ENCODE data around the gene HOXD9. TPM values are rescaled to one million over a fixed set of nuclear protein-coding genes. Genes with fewer than 3 reads are reported as not detected.

The HOXD9 gene
- total RNA-seq, 2 experiments from 2014 or later: not detected

DNA sequence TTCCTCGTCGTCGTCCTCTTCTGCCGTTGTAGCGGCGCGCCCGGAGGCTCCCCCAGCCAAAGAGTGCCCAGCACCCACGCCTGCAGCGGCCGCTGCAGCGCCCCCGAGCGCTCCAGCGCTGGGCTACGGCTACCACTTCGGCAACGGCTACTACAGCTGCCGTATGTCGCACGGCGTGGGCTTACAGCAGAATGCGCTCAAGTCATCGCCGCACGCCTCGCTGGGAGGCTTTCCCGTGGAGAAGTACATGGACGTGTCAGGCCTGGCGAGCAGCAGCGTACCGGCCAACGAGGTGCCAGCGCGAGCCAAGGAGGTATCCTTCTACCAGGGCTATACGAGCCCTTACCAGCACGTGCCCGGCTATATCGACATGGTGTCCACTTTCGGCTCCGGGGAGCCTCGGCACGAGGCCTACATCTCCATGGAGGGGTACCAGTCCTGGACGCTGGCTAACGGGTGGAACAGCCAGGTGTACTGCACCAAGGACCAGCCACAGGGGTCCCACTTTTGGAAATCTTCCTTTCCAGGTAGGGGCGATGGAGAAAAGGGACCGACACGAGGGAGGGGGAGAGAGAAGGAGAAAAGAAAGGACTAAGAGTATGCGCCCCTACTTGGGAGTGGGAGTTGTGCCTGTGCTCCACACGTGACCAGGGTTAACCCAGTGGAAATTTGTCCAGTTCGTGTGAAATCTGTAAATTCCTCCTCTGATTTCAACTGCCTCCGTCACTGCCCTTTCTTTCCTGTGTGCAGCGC lies 29.2 kb upstream of the HOXD9 start:
- Histone ChIP-seq H3K27ac (ENCODE audit: low read depth, low read length, poor library complexity, severe bottlenecking) (no peak overlapping the region), H3K79me2 (ENCODE audit: insufficient read depth, low read depth, low read length) (no peaks in the 10 kb centered on the region), H3K4me2 (ENCODE audit: low read length) (no peak overlapping the region), H3K36me3 (ENCODE audit: insufficient read depth, low read length) (no peaks in the 10 kb centered on the region), H3K4me3 (ENCODE audit: low read depth, low read length, poor library complexity, severe bottlenecking) (no peak overlapping the region), H4K20me1 (ENCODE audit: insufficient read depth, low read length) (no peaks in the 10 kb centered on the region), H3K4me1 (ENCODE audit: insufficient read depth, low read length, poor library complexity, severe bottlenecking) (peaks cover 14% of the 10 kb centered on the region), H3K9me3 (ENCODE audit: low read length) (no peaks in the 10 kb centered on the region), H2AFZ (ENCODE audit: low read length) (no peak overlapping the region), H3K9me2 (ENCODE audit: insufficient read depth, low read length) (no peaks in the 10 kb centered on the region)
- no TSS peak for BruUV-seq (replicated peaks)
- intact Hi-C loops (cut with micrococcal nuclease; ENCODE audit: unreplicated experiment): no loop called here
- TF ChIP-seq EZH2phosphoT487 (IDR thresholded peaks at IDR 0.05; ENCODE audit: borderline replicate concordance, low read depth, low read length): no peak
- TF ChIP-seq, protein P1, sequence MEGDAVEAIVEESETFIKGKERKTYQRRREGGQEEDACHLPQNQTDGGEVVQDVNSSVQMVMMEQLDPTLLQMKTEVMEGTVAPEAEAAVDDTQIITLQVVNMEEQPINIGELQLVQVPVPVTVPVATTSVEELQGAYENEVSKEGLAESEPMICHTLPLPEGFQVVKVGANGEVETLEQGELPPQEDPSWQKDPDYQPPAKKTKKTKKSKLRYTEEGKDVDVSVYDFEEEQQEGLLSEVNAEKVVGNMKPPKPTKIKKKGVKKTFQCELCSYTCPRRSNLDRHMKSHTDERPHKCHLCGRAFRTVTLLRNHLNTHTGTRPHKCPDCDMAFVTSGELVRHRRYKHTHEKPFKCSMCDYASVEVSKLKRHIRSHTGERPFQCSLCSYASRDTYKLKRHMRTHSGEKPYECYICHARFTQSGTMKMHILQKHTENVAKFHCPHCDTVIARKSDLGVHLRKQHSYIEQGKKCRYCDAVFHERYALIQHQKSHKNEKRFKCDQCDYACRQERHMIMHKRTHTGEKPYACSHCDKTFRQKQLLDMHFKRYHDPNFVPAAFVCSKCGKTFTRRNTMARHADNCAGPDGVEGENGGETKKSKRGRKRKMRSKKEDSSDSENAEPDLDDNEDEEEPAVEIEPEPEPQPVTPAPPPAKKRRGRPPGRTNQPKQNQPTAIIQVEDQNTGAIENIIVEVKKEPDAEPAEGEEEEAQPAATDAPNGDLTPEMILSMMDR (conservative IDR thresholded peaks at IDR 0.05; ENCODE audit: low read length): no peak
- ChIA-PET CTCF (ENCODE audit: unreplicated experiment) (no interaction called here), POLR2A (interaction anchor here (0.6 kb wide), 1 partner anchor 32 kb away, joined by 4 read pairs; no protein-coding TSS in a partner anchor)
- DNase-seq (ENCODE audit: low spot score): no peak

- ChIA-PET CTCF (ENCODE audit: unreplicated experiment) (interaction anchor here (0.9 kb wide), 1 partner anchor 34 kb away, joined by 6 read pairs; no protein-coding TSS in a partner anchor), POLR2A (interaction anchor here (0.6 kb wide), 1 partner anchor 31 kb away, joined by 4 read pairs; no protein-coding TSS in a partner anchor)
- Histone ChIP-seq H3K9me2 (ENCODE audit: insufficient read depth, low read length) (no peaks in the 10 kb centered on the region), H3K79me2 (ENCODE audit: insufficient read depth, low read depth, low read length) (no peaks in the 10 kb centered on the region), H2AFZ (ENCODE audit: low read length) (no peak overlapping the region), H3K9me3 (ENCODE audit: low read length) (no peaks in the 10 kb centered on the region), H4K20me1 (ENCODE audit: insufficient read depth, low read length) (no peaks in the 10 kb centered on the region), H3K4me3 (ENCODE audit: low read depth, low read length, poor library complexity, severe bottlenecking) (no peak overlapping the region), H3K4me1 (ENCODE audit: insufficient read depth, low read length, poor library complexity, severe bottlenecking) (peaks cover 14% of the 10 kb centered on the region), H3K4me2 (ENCODE audit: low read length) (no peak overlapping the region), H3K36me3 (ENCODE audit: insufficient read depth, low read length) (no peaks in the 10 kb centered on the region), H3K27ac (ENCODE audit: low read depth, low read length, poor library complexity, severe bottlenecking) (no peak overlapping the region)
- no peak for DNase-seq (ENCODE audit: low spot score)
- TF ChIP-seq, protein P1 (conservative IDR thresholded peaks at IDR 0.05; ENCODE audit: low read length): no peak
- no peak for TF ChIP-seq EZH2phosphoT487 (IDR thresholded peaks at IDR 0.05; ENCODE audit: borderline replicate concordance, low read depth, low read length)
- intact Hi-C loops (cut with micrococcal nuclease; ENCODE audit: unreplicated experiment): no loop called here
- BruUV-seq (replicated peaks): no TSS peak
Measured at GRCh38 chr2:176093898-176094249, 28.6 kb upstream of the HOXD9 start.

GRCh38 chr2:176094349-176094748 lies 28.2 kb upstream of the HOXD9 start:
- CTCF ChIA-PET (ENCODE audit: unreplicated experiment): interaction anchor here (0.9 kb wide), 1 partner anchor 33 kb away, joined by 6 read pairs; no protein-coding TSS in a partner anchor
- intact Hi-C loops (cut with micrococcal nuclease; ENCODE audit: unreplicated experiment): no loop called here

More at GRCh38 chr2:176094349-176094748, 28.2 kb upstream of the HOXD9 start:
- no peaks in the 10 kb centered on the region for H3K36me3 ChIP-seq (ENCODE audit: insufficient read depth, low read length)
- no peak overlapping the region for H2AFZ ChIP-seq (ENCODE audit: low read length)
- no peak overlapping the region for H3K4me3 ChIP-seq (ENCODE audit: low read depth, low read length, poor library complexity, severe bottlenecking)
- no peak for DNase-seq (ENCODE audit: low spot score)
- no peak overlapping the region for H3K4me2 ChIP-seq (ENCODE audit: low read length)
- TF ChIP-seq, protein P1 (conservative IDR thresholded peaks at IDR 0.05; ENCODE audit: low read length): no peak
- TF ChIP-seq EZH2phosphoT487 (IDR thresholded peaks at IDR 0.05; ENCODE audit: borderline replicate concordance, low read depth, low read length): no peak
- no peaks in the 10 kb centered on the region for H3K9me2 ChIP-seq (ENCODE audit: insufficient read depth, low read length)
- POLR2A ChIA-PET: no interaction called here
- H3K4me1 ChIP-seq (ENCODE audit: insufficient read depth, low read length, poor library complexity, severe bottlenecking): peaks cover 14% of the 10 kb centered on the region
- no peaks in the 10 kb centered on the region for H4K20me1 ChIP-seq (ENCODE audit: insufficient read depth, low read length)
- no TSS peak for BruUV-seq (replicated peaks)
- H3K9me3 ChIP-seq (ENCODE audit: low read length): no peaks in the 10 kb centered on the region
- no peak overlapping the region for H3K27ac ChIP-seq (ENCODE audit: low read depth, low read length, poor library complexity, severe bottlenecking)
- H3K79me2 ChIP-seq (ENCODE audit: insufficient read depth, low read depth, low read length): no peaks in the 10 kb centered on the region
